Hepatocyte (in vitro differentiated cells): ENCODE measurements around the gene ISL1. TPM values are rescaled to one million over a fixed set of nuclear protein-coding genes. Genes with fewer than 3 reads are reported as not detected.

Experiments used
- DNase-seq: peaks from one replicate; pipeline ENCODE4 v3.0.0-alpha.2; 2016; ENCODE audit warnings: low spot score
- H2AFZ ChIP-seq: fragments of 200-600 bp; sonication (generic); 2 replicates; pipeline ENCODE4 v1.6.0; 2016; ENCODE audit warnings: antibody characterized with exemption, mild to moderate bottlenecking
- H3K27ac ChIP-seq: fragments of 200-600 bp; sonication (generic); 2 replicates; pipeline ENCODE4 v1.5.1; 2016; ENCODE audit warnings: mild to moderate bottlenecking
- H3K27me3 ChIP-seq: fragments of 200-600 bp; sonication (generic); 2 replicates; pipeline ENCODE4 v1.6.1; 2016
- H3K36me3 ChIP-seq: fragments of 200-600 bp; sonication (generic); replicated peaks from 2 replicates; pipeline ENCODE4 v1.5.1; 2016; ENCODE audit warnings: low read depth; ENCODE audit not compliant: insufficient read depth
- H3K4me1 ChIP-seq: fragments of 200-600 bp; sonication (generic); 2 replicates; pipeline ENCODE4 v1.5.1; 2016; ENCODE audit warnings: mild to moderate bottlenecking, moderate library complexity; ENCODE audit not compliant: insufficient read depth
- H3K4me2 ChIP-seq: fragments of 200-600 bp; sonication (generic); 2 replicates; pipeline ENCODE4 v1.6.0; 2016
- H3K4me3 ChIP-seq: fragments of 200-600 bp; sonication (generic); 2 replicates; pipeline ENCODE4 v1.5.1; 2016; ENCODE audit warnings: mild to moderate bottlenecking
- H3K79me2 ChIP-seq: fragments of 200-600 bp; sonication (generic); 2 replicates; pipeline ENCODE4 v1.6.0; 2017; ENCODE audit warnings: mild to moderate bottlenecking
- H3K9me2 ChIP-seq: fragments of 200-600 bp; sonication (generic); replicated peaks from 2 replicates; pipeline ENCODE4 v1.6.0; 2017; ENCODE audit warnings: mild to moderate bottlenecking; ENCODE audit not compliant: insufficient read depth
- H3K9me3 ChIP-seq: fragments of 200-600 bp; sonication (generic); 2 replicates; pipeline ENCODE4 v1.5.1; 2016; ENCODE audit warnings: low read depth, mild to moderate bottlenecking
- H4K20me1 ChIP-seq: fragments of 200-600 bp; sonication (generic); 2 replicates; pipeline ENCODE4 v1.6.0; 2016; ENCODE audit warnings: mild to moderate bottlenecking; ENCODE audit not compliant: insufficient read depth, poor library complexity, severe bottlenecking
- EZH2 ChIP-seq: fragments of 200-600 bp; sonication (generic); IDR thresholded peaks from 2 replicates; pipeline ENCODE4 v1.6.1; 2016; ENCODE audit warnings: antibody characterized with exemption, mild to moderate bottlenecking, borderline replicate concordance
- EZH2phosphoT487 ChIP-seq: fragments of 200-600 bp; sonication (generic); IDR thresholded peaks from one replicate; pipeline ENCODE4 v1.6.1; 2018; ENCODE audit warnings: antibody characterized with exemption, mild to moderate bottlenecking, low read depth, moderate library complexity; ENCODE audit not compliant: unreplicated experiment, severe bottlenecking
- WGBS: methylation state at CpG from one replicate; pipeline ENCODE4 v1.1.6; 2016; ENCODE audit warnings: low lambda C conversion rate; ENCODE audit errors: missing lambda C conversion rate; 5-methylcytosine and 5-hydroxymethylcytosine counted together
- polyA plus RNA-seq: library from polyadenylated mRNA; unstranded; fragments of >200 nt; fragmentation: Nextera tagmentation; extraction: Ambion mirVana; gene quantifications from 2 replicates; pipeline ENCODE4 v1.2.1, GENCODE V29; 2016
- total RNA-seq: library from RNA; depleted of rRNA; stranded (reverse); fragments of >200 nt; gene quantifications from 2 replicates; pipeline ENCODE4 v1.2.3, GENCODE V29; 2014
- TF ChIP-seq, protein P1 (sequence below): fragments of 200-600 bp; sonication (generic); IDR thresholded peaks from 2 replicates; pipeline ENCODE4 v1.5.1; 2016; ENCODE audit warnings: antibody characterized with exemption, mild to moderate bottlenecking; ENCODE audit not compliant: poor library complexity

ISL1 gene
- total RNA-seq (25.0 and 29.1 TPM in 2 replicates), polyA plus RNA-seq (16.2 and 22.0 TPM in 2 replicates)

DNA sequence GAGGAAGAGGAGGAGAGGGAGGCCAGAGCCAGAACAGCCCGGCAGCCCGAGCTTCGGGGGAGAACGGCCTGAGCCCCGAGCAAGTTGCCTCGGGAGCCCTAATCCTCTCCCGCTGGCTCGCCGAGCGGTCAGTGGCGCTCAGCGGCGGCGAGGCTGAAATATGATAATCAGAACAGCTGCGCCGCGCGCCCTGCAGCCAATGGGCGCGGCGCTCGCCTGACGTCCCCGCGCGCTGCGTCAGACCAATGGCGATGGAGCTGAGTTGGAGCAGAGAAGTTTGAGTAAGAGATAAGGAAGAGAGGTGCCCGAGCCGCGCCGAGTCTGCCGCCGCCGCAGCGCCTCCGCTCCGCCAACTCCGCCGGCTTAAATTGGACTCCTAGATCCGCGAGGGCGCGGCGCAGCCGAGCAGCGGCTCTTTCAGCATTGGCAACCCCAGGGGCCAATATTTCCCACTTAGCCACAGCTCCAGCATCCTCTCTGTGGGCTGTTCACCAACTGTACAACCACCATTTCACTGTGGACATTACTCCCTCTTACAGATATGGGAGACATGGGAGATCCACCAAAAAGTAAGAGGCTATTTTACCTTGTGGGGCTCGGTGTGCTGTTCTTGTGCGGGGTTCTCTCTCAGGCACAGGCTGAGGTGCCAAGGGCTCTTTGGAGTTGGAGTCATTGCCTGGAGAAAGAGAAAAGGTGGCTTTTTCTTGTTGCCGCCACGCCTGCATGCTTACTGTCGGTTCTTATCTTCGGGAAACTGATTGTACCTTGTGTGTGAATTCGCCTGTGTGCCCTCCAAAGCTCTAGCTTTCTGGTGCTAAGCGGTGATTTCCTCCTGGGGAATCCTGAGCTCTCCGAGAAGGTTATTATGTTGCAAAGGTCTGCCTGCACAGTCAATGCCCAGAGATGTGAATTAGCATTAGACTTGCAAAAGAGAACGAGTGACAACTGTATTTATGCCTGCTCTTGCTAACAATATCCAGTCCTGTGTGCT lies at the start of gene ISL1:
Gene ISL1 (plus strand): TSS at position 318 of the 991 bp plus-strand sequence. CDS start 224 bp downstream, at position 542.
- peak within 1 kb of the TSS; percentile 91 for H3K27ac ChIP-seq
- 1% methylated on average over 57 of the region's 57 CpGs for WGBS
- peak within 1 kb of the TSS; percentile 11 for H2AFZ ChIP-seq

GRCh38 chr5:51336878-51337277 lies 46.4 kb upstream of the ISL1 start:
- no peak overlapping the region for H3K27ac ChIP-seq
- H2AFZ ChIP-seq = no peak overlapping the region
- no peaks in the 10 kb centered on the region for H3K27me3 ChIP-seq
- no peaks in the 10 kb centered on the region for H3K9me3 ChIP-seq
- H3K4me3 ChIP-seq = no peak overlapping the region
- TF ChIP-seq, protein P1, sequence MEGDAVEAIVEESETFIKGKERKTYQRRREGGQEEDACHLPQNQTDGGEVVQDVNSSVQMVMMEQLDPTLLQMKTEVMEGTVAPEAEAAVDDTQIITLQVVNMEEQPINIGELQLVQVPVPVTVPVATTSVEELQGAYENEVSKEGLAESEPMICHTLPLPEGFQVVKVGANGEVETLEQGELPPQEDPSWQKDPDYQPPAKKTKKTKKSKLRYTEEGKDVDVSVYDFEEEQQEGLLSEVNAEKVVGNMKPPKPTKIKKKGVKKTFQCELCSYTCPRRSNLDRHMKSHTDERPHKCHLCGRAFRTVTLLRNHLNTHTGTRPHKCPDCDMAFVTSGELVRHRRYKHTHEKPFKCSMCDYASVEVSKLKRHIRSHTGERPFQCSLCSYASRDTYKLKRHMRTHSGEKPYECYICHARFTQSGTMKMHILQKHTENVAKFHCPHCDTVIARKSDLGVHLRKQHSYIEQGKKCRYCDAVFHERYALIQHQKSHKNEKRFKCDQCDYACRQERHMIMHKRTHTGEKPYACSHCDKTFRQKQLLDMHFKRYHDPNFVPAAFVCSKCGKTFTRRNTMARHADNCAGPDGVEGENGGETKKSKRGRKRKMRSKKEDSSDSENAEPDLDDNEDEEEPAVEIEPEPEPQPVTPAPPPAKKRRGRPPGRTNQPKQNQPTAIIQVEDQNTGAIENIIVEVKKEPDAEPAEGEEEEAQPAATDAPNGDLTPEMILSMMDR = no peak
- TF ChIP-seq EZH2 (no peak), EZH2phosphoT487 (no peak)
- no peaks in the 10 kb centered on the region for H3K4me1 ChIP-seq
- no peaks in the 10 kb centered on the region for H3K9me2 ChIP-seq
- no peaks in the 10 kb centered on the region for H3K36me3 ChIP-seq
- H4K20me1 ChIP-seq = no peaks in the 10 kb centered on the region
- no peaks in the 10 kb centered on the region for H3K79me2 ChIP-seq
- WGBS = 88% methylated on average over 2 of the region's 2 CpGs
- DNase-seq = no peak
- no peak overlapping the region for H3K4me2 ChIP-seq

More for the DNA sequence above, at the start of gene ISL1:
- TF ChIP-seq EZH2phosphoT487 = no peak
- TF ChIP-seq, protein P1 = no peak
- TF ChIP-seq EZH2 = no peak
- H3K36me3 ChIP-seq = no peaks in the 10 kb centered on the region
- H3K9me3 ChIP-seq = no peaks in the 10 kb centered on the region
- peak within 1 kb of the TSS; percentile 64 for H3K4me3 ChIP-seq
- peak; percentile 93 for DNase-seq
- H3K9me2 ChIP-seq = no peaks in the 10 kb centered on the region
- peaks cover 91% of the 10 kb centered on the region for H3K79me2 ChIP-seq
- no peaks in the 10 kb centered on the region for H3K4me1 ChIP-seq
- H3K4me2 ChIP-seq = peak within 1 kb of the TSS; percentile 91
- H4K20me1 ChIP-seq = peaks cover 5% of the 10 kb centered on the region
- peaks cover 83% of the 10 kb centered on the region for H3K27me3 ChIP-seq

DNA sequence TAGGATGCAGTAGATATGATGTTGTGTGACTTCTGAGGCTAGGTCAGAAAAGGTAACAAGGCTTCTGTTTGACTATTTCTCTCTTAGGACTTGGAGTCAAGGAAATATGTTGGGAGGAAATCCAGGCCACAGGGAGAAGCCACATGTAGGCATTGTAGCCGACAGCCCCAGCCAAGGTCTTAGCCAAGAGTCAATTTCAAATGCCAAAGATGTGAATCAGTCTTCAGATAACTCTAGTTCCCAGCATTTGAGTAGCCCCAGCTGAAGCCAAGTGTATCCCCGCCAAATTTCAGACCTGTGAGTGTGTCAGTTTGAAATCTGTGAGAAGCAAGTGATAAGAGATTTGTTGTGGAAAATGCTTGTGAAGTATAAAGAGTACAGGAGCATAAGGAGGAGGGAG lies 38.1 kb upstream of the ISL1 start:
- 85% methylated on average over 2 of the region's 2 CpGs for WGBS
- Histone ChIP-seq H4K20me1 (no peaks in the 10 kb centered on the region), H3K9me3 (no peaks in the 10 kb centered on the region)

More for the DNA sequence above, 38.1 kb upstream of the ISL1 start:
- no peak overlapping the region for H3K4me2 ChIP-seq
- no peak for DNase-seq
- no peaks in the 10 kb centered on the region for H3K36me3 ChIP-seq
- no peaks in the 10 kb centered on the region for H3K27me3 ChIP-seq
- H3K9me2 ChIP-seq = no peaks in the 10 kb centered on the region
- TF ChIP-seq, protein P1 = no peak
- TF ChIP-seq EZH2 (no peak), EZH2phosphoT487 (no peak)
- no peak overlapping the region for H3K27ac ChIP-seq
- no peaks in the 10 kb centered on the region for H3K79me2 ChIP-seq
- H2AFZ ChIP-seq = no peak overlapping the region
- H3K4me1 ChIP-seq = no peaks in the 10 kb centered on the region
- H3K4me3 ChIP-seq = no peak overlapping the region
